ENCODE data around the gene C17orf50. TPM values are rescaled to one million over a fixed set of nuclear protein-coding genes. Genes with fewer than 3 reads are reported as not detected.
A peak's percentile ranks its signal among the peaks of the same experiment; 100 is the strongest.
"Not testable (repeated sequence)": the region's sequence is repeated elsewhere in the genome, so short reads cannot be mapped to it uniquely, and the experiment has no call there.

The C17orf50 gene
- polyA plus RNA-seq, 4 donors, result 0.15 TPM; not detected in 3

GRCh38 chr17:35745246-35745645, 15.4 kb upstream of the C17orf50 start:
- H3K27ac ChIP-seq (ENCODE audit: low read depth in 1 of 3, low read length in 2 of 3), result no peak overlapping the region
- H3K9me3 ChIP-seq (ENCODE audit: control insufficient read depth in 2 of 2, insufficient read depth in 1 of 2, low read depth in 1 of 2, low read length in 1 of 2), result peaks cover 0 to 5% of the 10 kb centered on the region in 2 donors
- peaks cover 0 to 2% (median 0%) of the 10 kb centered on the region in 3 donors for H3K4me1 ChIP-seq (ENCODE audit: control insufficient read depth in 3 of 3, insufficient read depth in 2 of 3, low read depth in 1 of 3, low read length in 2 of 3)
- DNase-seq (no peak), FAIRE-seq (no peak)
- WGBS, 3 donors, result 79 to 89% (median 84%) methylated on average over 7 of the region's 7 CpGs
- H3K27me3 ChIP-seq (ENCODE audit: control insufficient read depth in 3 of 3, insufficient read depth in 3 of 3, low read length in 3 of 3), result peaks cover 0 to 54% (median 29%) of the 10 kb centered on the region in 3 donors
- H3K36me3 ChIP-seq (ENCODE audit: control insufficient read depth in 3 of 3, insufficient read depth in 2 of 3, low read depth in 1 of 3, low read length in 3 of 3), result no peaks in the 10 kb centered on the region
- H3K4me3 ChIP-seq (ENCODE audit: low read depth in 1 of 3, low read length in 3 of 3), result no peak overlapping the region

- H3K9me3 ChIP-seq (ENCODE audit: control insufficient read depth in 2 of 2, insufficient read depth in 1 of 2, low read depth in 1 of 2, low read length in 1 of 2), result peaks cover 0 to 2% of the 10 kb centered on the region in 2 donors
- H3K36me3 ChIP-seq (ENCODE audit: control insufficient read depth in 3 of 3, insufficient read depth in 2 of 3, low read depth in 1 of 3, low read length in 3 of 3), result no peaks in the 10 kb centered on the region
- WGBS, 3 donors, result 83 to 87% (median 86%) methylated on average over 12 to 15 of the region's 15 CpGs
- peaks cover 0 to 2% (median 0%) of the 10 kb centered on the region in 3 donors for H3K4me1 ChIP-seq (ENCODE audit: control insufficient read depth in 3 of 3, insufficient read depth in 2 of 3, low read depth in 1 of 3, low read length in 2 of 3)
- no peak overlapping the region for H3K27ac ChIP-seq (ENCODE audit: low read depth in 1 of 3, low read length in 2 of 3)
- FAIRE-seq (no peak), DNase-seq (no peak)
- no peak overlapping the region for H3K4me3 ChIP-seq (ENCODE audit: low read depth in 1 of 3, low read length in 3 of 3)
- H3K27me3 ChIP-seq (ENCODE audit: control insufficient read depth in 3 of 3, insufficient read depth in 3 of 3, low read length in 3 of 3), result peaks cover 0 to 54% (median 25%) of the 10 kb centered on the region in 3 donors
These were observed 14.9 kb upstream of the C17orf50 start for GRCh38 chr17:35745749-35746320.

GRCh38 chr17:35747540-35748017, 13.1 kb upstream of the C17orf50 start:
- H3K36me3 ChIP-seq (ENCODE audit: control insufficient read depth in 3 of 3, insufficient read depth in 2 of 3, low read depth in 1 of 3, low read length in 3 of 3), result no peaks in the 10 kb centered on the region
- FAIRE-seq (no peak), DNase-seq (peak; percentile 72 to 79)
- H3K4me1 ChIP-seq (ENCODE audit: control insufficient read depth in 3 of 3, insufficient read depth in 2 of 3, low read depth in 1 of 3, low read length in 2 of 3), result peaks cover 0 to 2% (median 0%) of the 10 kb centered on the region in 3 donors
- no peaks in the 10 kb centered on the region for H3K9me3 ChIP-seq (ENCODE audit: control insufficient read depth in 2 of 2, insufficient read depth in 1 of 2, low read depth in 1 of 2, low read length in 1 of 2)
- WGBS, 3 donors, result 23 to 37% (median 31%) methylated on average over 12 of the region's 12 CpGs
- peaks cover 0 to 42% (median 14%) of the 10 kb centered on the region in 3 donors for H3K27me3 ChIP-seq (ENCODE audit: control insufficient read depth in 3 of 3, insufficient read depth in 3 of 3, low read length in 3 of 3)
- no peak overlapping the region for H3K27ac ChIP-seq (ENCODE audit: low read depth in 1 of 3, low read length in 2 of 3)
- H3K4me3 ChIP-seq (ENCODE audit: low read depth in 1 of 3, low read length in 3 of 3), result no peak overlapping the region

DNA sequence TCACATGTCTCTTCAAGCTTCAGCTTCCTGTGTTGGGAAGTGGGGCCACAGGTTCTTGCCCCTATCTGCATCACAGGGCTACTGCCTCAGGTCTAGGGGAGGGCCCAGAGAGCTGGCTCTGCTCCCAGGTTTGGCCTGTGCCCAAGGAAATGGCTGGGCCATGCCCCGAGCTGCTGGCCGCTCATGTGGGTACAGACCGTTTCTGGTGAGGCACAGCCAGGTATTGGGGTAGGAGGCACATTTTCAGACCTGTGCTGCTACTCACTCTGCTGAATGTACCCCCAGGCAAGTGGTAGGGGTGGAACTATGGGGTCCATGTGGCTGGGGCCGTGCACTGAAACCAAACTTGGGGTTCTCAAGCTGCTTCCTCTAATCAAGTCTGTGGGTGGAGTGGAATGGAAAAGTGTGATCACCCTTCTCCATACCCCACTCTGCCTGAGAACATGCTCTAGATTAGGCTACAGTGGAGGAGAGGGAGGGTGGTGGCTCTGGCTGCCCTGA, 12.3 kb upstream of the C17orf50 start:
- Histone ChIP-seq H3K9me3 (ENCODE audit: control insufficient read depth in 2 of 2, insufficient read depth in 1 of 2, low read depth in 1 of 2, low read length in 1 of 2) (no peaks in the 10 kb centered on the region), H3K4me1 (ENCODE audit: control insufficient read depth in 3 of 3, insufficient read depth in 2 of 3, low read depth in 1 of 3, low read length in 2 of 3) (peaks cover 0 to 2% (median 0%) of the 10 kb centered on the region in 3 donors), H3K27me3 (ENCODE audit: control insufficient read depth in 3 of 3, insufficient read depth in 3 of 3, low read length in 3 of 3) (peaks cover 0 to 38% (median 11%) of the 10 kb centered on the region in 3 donors), H3K27ac (ENCODE audit: low read depth in 1 of 3, low read length in 2 of 3) (no peak overlapping the region), H3K36me3 (ENCODE audit: control insufficient read depth in 3 of 3, insufficient read depth in 2 of 3, low read depth in 1 of 3, low read length in 3 of 3) (no peaks in the 10 kb centered on the region), H3K4me3 (ENCODE audit: low read depth in 1 of 3, low read length in 3 of 3) (no peak overlapping the region)
- FAIRE-seq (no peak), DNase-seq (peak in 1 of 2 donors; percentile 20)
- WGBS, 3 donors, result 12 to 26% (median 14%) methylated on average over 4 of the region's 4 CpGs

GRCh38 chr17:35748979-35749378, 11.7 kb upstream of the C17orf50 start:
- 47 to 78% (median 63%) methylated on average over 6 of the region's 6 CpGs for WGBS, 3 donors
- H3K4me1 ChIP-seq (ENCODE audit: control insufficient read depth in 3 of 3, insufficient read depth in 2 of 3, low read depth in 1 of 3, low read length in 2 of 3), result peaks cover 0 to 2% (median 0%) of the 10 kb centered on the region in 3 donors
- no peak overlapping the region for H3K27ac ChIP-seq (ENCODE audit: low read depth in 1 of 3, low read length in 2 of 3)
- H3K36me3 ChIP-seq (ENCODE audit: control insufficient read depth in 3 of 3, insufficient read depth in 2 of 3, low read depth in 1 of 3, low read length in 3 of 3), result no peaks in the 10 kb centered on the region
- FAIRE-seq (no peak), DNase-seq (no peak)
- peaks cover 0 to 34% (median 11%) of the 10 kb centered on the region in 3 donors for H3K27me3 ChIP-seq (ENCODE audit: control insufficient read depth in 3 of 3, insufficient read depth in 3 of 3, low read length in 3 of 3)
- H3K9me3 ChIP-seq (ENCODE audit: control insufficient read depth in 2 of 2, insufficient read depth in 1 of 2, low read depth in 1 of 2, low read length in 1 of 2), result no peaks in the 10 kb centered on the region
- H3K4me3 ChIP-seq (ENCODE audit: low read depth in 1 of 3, low read length in 3 of 3), result no peak overlapping the region

DNA sequence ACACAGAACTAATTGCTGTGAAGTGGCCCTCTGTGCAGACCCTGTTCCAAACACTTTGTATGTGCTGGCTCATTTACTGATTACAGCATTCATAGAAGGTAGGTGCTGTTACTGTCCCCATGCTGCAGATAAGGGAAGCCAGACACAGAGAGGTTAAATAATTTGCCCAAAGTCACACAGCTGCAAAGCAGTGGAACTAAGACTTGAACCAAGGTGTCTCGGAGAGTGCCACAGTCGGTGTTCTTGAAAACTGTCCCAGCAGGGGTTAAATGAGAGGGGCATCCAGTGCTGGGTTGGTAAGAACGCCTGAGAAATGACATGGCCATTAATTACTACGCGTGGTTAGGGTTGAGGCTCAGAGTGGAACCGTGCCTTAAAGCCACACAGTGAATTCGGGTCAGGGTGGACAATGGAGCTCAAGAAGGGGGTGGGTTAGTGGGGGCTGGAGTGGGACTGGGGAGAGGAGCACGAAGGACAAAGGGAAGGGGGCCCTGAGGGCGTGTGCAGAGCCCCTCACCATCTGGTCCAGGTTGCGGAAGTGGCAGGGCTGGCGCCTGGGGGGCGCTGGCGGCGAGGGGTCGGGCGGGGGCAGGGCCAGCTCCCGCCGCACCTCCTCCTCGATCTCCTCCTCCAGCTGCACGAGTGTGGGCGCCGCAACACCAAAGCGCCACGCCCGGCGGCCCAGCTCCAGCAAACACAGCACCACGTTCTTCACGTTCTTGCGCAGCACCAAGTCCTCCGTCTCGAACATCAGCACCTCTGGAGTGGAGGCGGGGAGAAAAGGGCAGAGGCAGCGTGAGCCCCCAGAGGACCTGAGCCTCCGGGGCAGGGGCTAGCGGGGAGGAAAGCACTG, 10.9 kb upstream of the C17orf50 start:
- H3K27ac ChIP-seq (ENCODE audit: low read depth in 1 of 3, low read length in 2 of 3), result no peak overlapping the region
- 7 to 11% (median 8%) methylated on average over 33 to 35 of the region's 35 CpGs for WGBS, 3 donors
- H3K36me3 ChIP-seq (ENCODE audit: control insufficient read depth in 3 of 3, insufficient read depth in 2 of 3, low read depth in 1 of 3, low read length in 3 of 3), result no peaks in the 10 kb centered on the region
- peaks cover 0 to 2% (median 0%) of the 10 kb centered on the region in 3 donors for H3K4me1 ChIP-seq (ENCODE audit: control insufficient read depth in 3 of 3, insufficient read depth in 2 of 3, low read depth in 1 of 3, low read length in 2 of 3)
- peak; percentile 21 to 29 for DNase-seq
- peaks cover 0 to 34% (median 11%) of the 10 kb centered on the region in 3 donors for H3K27me3 ChIP-seq (ENCODE audit: control insufficient read depth in 3 of 3, insufficient read depth in 3 of 3, low read length in 3 of 3)
- H3K4me3 ChIP-seq (ENCODE audit: low read depth in 1 of 3, low read length in 3 of 3), result no peak overlapping the region
- no peaks in the 10 kb centered on the region for H3K9me3 ChIP-seq (ENCODE audit: control insufficient read depth in 2 of 2, insufficient read depth in 1 of 2, low read depth in 1 of 2, low read length in 1 of 2)
- FAIRE-seq, result no peak

- 70 to 89% (median 76%) methylated on average over 7 to 10 of the region's 10 CpGs for WGBS, 3 donors
- H3K9me3 ChIP-seq (ENCODE audit: control insufficient read depth in 2 of 2, insufficient read depth in 1 of 2, low read depth in 1 of 2, low read length in 1 of 2), result no peaks in the 10 kb centered on the region
- FAIRE-seq (no peak), DNase-seq (no peak)
- no peak overlapping the region for H3K27ac ChIP-seq (ENCODE audit: low read depth in 1 of 3, low read length in 2 of 3)
- H3K36me3 ChIP-seq (ENCODE audit: control insufficient read depth in 3 of 3, insufficient read depth in 2 of 3, low read depth in 1 of 3, low read length in 3 of 3), result no peaks in the 10 kb centered on the region
- peaks cover 0 to 2% (median 0%) of the 10 kb centered on the region in 3 donors for H3K4me1 ChIP-seq (ENCODE audit: control insufficient read depth in 3 of 3, insufficient read depth in 2 of 3, low read depth in 1 of 3, low read length in 2 of 3)
- peaks cover 0 to 34% (median 11%) of the 10 kb centered on the region in 3 donors for H3K27me3 ChIP-seq (ENCODE audit: control insufficient read depth in 3 of 3, insufficient read depth in 3 of 3, low read length in 3 of 3)
- H3K4me3 ChIP-seq (ENCODE audit: low read depth in 1 of 3, low read length in 3 of 3), result no peak overlapping the region
These were observed 9.9 kb upstream of the C17orf50 start for GRCh38 chr17:35750526-35751395.

- H3K27ac ChIP-seq (ENCODE audit: low read depth in 1 of 3, low read length in 2 of 3); H3K36me3 ChIP-seq (ENCODE audit: control insufficient read depth in 3 of 3, insufficient read depth in 2 of 3, low read depth in 1 of 3, low read length in 3 of 3); DNase-seq; H3K4me3 ChIP-seq (ENCODE audit: low read depth in 1 of 3, low read length in 3 of 3); H3K4me1 ChIP-seq (ENCODE audit: control insufficient read depth in 3 of 3, insufficient read depth in 2 of 3, low read depth in 1 of 3, low read length in 2 of 3); FAIRE-seq; H3K9me3 ChIP-seq (ENCODE audit: control insufficient read depth in 2 of 2, insufficient read depth in 1 of 2, low read depth in 1 of 2, low read length in 1 of 2): not testable (repeated sequence)
- peaks cover 0 to 34% (median 11%) of the 10 kb centered on the region in 3 donors for H3K27me3 ChIP-seq (ENCODE audit: control insufficient read depth in 3 of 3, insufficient read depth in 3 of 3, low read length in 3 of 3)
- WGBS, 3 donors, result 82 to 91% (median 90%) methylated on average over 4 of the region's 4 CpGs
These were observed 9.1 kb upstream of the C17orf50 start for GRCh38 chr17:35751541-35751940.
